GM12878 (cell line): ENCODE data around the gene KHNYN. TPM values are rescaled to one million over a fixed set of nuclear protein-coding genes. Genes with fewer than 3 reads are reported as not detected.

Experiments
- ATAC-seq: fragments of 200-7000 bp; cut with Tn5 transposase; 3 replicates; pipeline ENCODE4 v1.9.1; 2020; ENCODE audit warnings: mild to moderate bottlenecking, moderate library complexity
- BruUV-seq: library from RNA; stranded (reverse); fragments of 400-500 nt; replicated peaks from 2 replicates; lab custom pipeline; 2021; lab: Mats Ljungman, UMichigan
- CTCF ChIA-PET: fragments of 300-600 bp; sonication (Branson Sonifier 250); formaldehyde crosslinking; extraction: SDS; loops from one replicate; lab custom pipeline; 2021; ENCODE audit warnings: inconsistent platforms; lab: Yijun Ruan, JAX
- POLR2A ChIA-PET: fragments of 350-600 bp; formaldehyde crosslinking; extraction: SDS; loops from one replicate; lab custom pipeline; 2021; ENCODE audit warnings: inconsistent platforms; lab: Charles Lee
- RAD21 ChIA-PET: fragments of 300-600 bp; sonication (Branson Sonifier 250); formaldehyde crosslinking; loops from one replicate; lab custom pipeline; 2023; ENCODE audit warnings: antibody characterized with exemption; ENCODE audit not compliant: unreplicated experiment; lab: Charles Lee
- SMC1A ChIA-PET: fragments of 300-600 bp; sonication (Branson Sonifier 250); formaldehyde crosslinking; loops from one replicate; lab custom pipeline; 2023; ENCODE audit not compliant: unreplicated experiment, uncharacterized antibody; lab: Charles Lee
- DNase-seq: peaks from one replicate; pipeline ENCODE4 v3.0.0-alpha.2; 2011; ENCODE audit warnings: low read depth, low spot score
- FAIRE-seq: peaks from 3 replicates; lab custom pipeline; 2011; peaks lifted over from hg19 to GRCh38; lab: Jason Lieb, UNC
- H2AFZ ChIP-seq: 2 replicates; pipeline ENCODE4 v1.6.0; 2011; ENCODE audit warnings: low read depth, low read length, control low read depth; ENCODE audit not compliant: control insufficient read depth
- H3K27ac ChIP-seq: 2 replicates; pipeline ENCODE4 v1.5.1; 2011; ENCODE audit warnings: control low read depth; ENCODE audit not compliant: control insufficient read depth, insufficient read depth
- H3K27me3 ChIP-seq, 2 experiments: replicated peaks in 1 of 2; 2 replicates each; pipeline versions ENCODE4 v1.6.0 to v1.6.1; 2011; ENCODE audit warnings: low read length in 1 of 2; ENCODE audit not compliant: control insufficient read depth in 2 of 2, insufficient read depth in 2 of 2
- H3K36me3 ChIP-seq, 2 experiments: 2 replicates each; pipeline ENCODE4 v1.5.1; 2011; ENCODE audit warnings: low read length in 1 of 2; ENCODE audit not compliant: control insufficient read depth in 2 of 2, insufficient read depth in 2 of 2
- H3K4me1 ChIP-seq: 2 replicates; pipeline ENCODE4 v1.6.1; 2011; ENCODE audit warnings: mild to moderate bottlenecking, low read length, moderate library complexity, mixed read lengths; ENCODE audit not compliant: control insufficient read depth, insufficient read depth
- H3K4me2 ChIP-seq: 2 replicates; pipeline ENCODE4 v1.6.0; 2011; ENCODE audit warnings: control low read depth; ENCODE audit not compliant: control insufficient read depth, insufficient read depth
- H3K4me3 ChIP-seq: fragments of 200-600 bp; sonication (generic); 2 replicates; pipeline ENCODE4 v1.5.1; 2016
- H3K79me2 ChIP-seq: 2 replicates; pipeline ENCODE4 v1.6.0; 2011; ENCODE audit warnings: low read length; ENCODE audit not compliant: control insufficient read depth, insufficient read depth
- H3K9ac ChIP-seq: 2 replicates; pipeline ENCODE4 v1.8.0; 2011; ENCODE audit warnings: low read length, control low read depth, mixed read lengths; ENCODE audit not compliant: control insufficient read depth, insufficient read depth
- H3K9me3 ChIP-seq: replicated peaks from 3 replicates; pipeline ENCODE4 v1.5.1; 2011; ENCODE audit warnings: mild to moderate bottlenecking, low read length; ENCODE audit not compliant: control insufficient read depth, insufficient read depth
- H4K20me1 ChIP-seq: 2 replicates; pipeline ENCODE4 v1.6.0; 2011; ENCODE audit not compliant: control insufficient read depth, insufficient read depth
- BACH1 ChIP-seq: fragments of 450-650 bp; IDR thresholded peaks from 2 replicates; pipeline ENCODE4 v1.6.1; 2017; ENCODE audit warnings: mild to moderate bottlenecking, borderline replicate concordance
- BRCA1 ChIP-seq: IDR thresholded peaks from 2 replicates; pipeline ENCODE4 v1.6.1; 2011; ENCODE audit warnings: low read depth, low read length, improper control_type of control experiment
- CHD4 ChIP-seq: fragments of 200-600 bp; sonication (generic); IDR thresholded peaks from 2 replicates; pipeline ENCODE4 v1.6.1; 2016; ENCODE audit warnings: mild to moderate bottlenecking
- CREM ChIP-seq: IDR thresholded peaks from 2 replicates; pipeline ENCODE4 v1.6.1; 2014; ENCODE audit warnings: antibody characterized with exemption, low read depth
- IKZF1 ChIP-seq: fragments of 450-650 bp; conservative IDR thresholded peaks from 2 replicates; pipeline ENCODE4 v1.6.1; 2017; ENCODE audit warnings: antibody characterized with exemption, mild to moderate bottlenecking
- LARP7 ChIP-seq: fragments of 450-650 bp; IDR thresholded peaks from 2 replicates; pipeline ENCODE4 v1.6.1; 2017; ENCODE audit warnings: mild to moderate bottlenecking
- NFIC ChIP-seq: IDR thresholded peaks from 2 replicates; pipeline ENCODE4 v1.6.1; 2012; ENCODE audit warnings: low read depth, mild to moderate bottlenecking, inconsistent platforms, low read length, moderate library complexity
- NR2F1 ChIP-seq: fragments of 450-650 bp; conservative IDR thresholded peaks from 2 replicates; pipeline ENCODE4 v1.6.1; 2017; ENCODE audit warnings: mild to moderate bottlenecking
- NRF1 ChIP-seq: conservative IDR thresholded peaks from 2 replicates; pipeline ENCODE4 v1.6.1; 2011; ENCODE audit warnings: mild to moderate bottlenecking, low read depth, low read length, improper control_type of control experiment
- RAD51 ChIP-seq: fragments of 450-650 bp; IDR thresholded peaks from 2 replicates; pipeline ENCODE4 v1.6.1; 2016; ENCODE audit warnings: moderate library complexity, mild to moderate bottlenecking, inconsistent platforms
- RB1 ChIP-seq: fragments of 450-650 bp; formaldehyde crosslinking; IDR thresholded peaks from 2 replicates; pipeline ENCODE4 v1.6.1; 2017; ENCODE audit warnings: mild to moderate bottlenecking, borderline replicate concordance
- STAT3 ChIP-seq: IDR thresholded peaks from 2 replicates; pipeline ENCODE4 v1.6.1; 2011; ENCODE audit warnings: low read depth, low read length, improper control_type of control experiment
- SUPT20H ChIP-seq: IDR thresholded peaks from 2 replicates; pipeline ENCODE4 v1.6.1; 2011; ENCODE audit warnings: low read depth, mild to moderate bottlenecking, low read length, moderate library complexity, borderline replicate concordance; ENCODE audit not compliant: control insufficient read depth
- TCF12 ChIP-seq: IDR thresholded peaks from 2 replicates; pipeline ENCODE4 v1.6.1; 2011; ENCODE audit warnings: low read depth, mild to moderate bottlenecking, low read length
- TCF7 ChIP-seq: IDR thresholded peaks from 2 replicates; pipeline ENCODE4 v1.6.1; 2014; ENCODE audit warnings: antibody characterized with exemption, borderline replicate concordance
- WGBS: methylation state at CpG from one replicate; pipeline ENCODE4 v1.1.6; 2016; ENCODE audit warnings: low lambda C conversion rate; ENCODE audit not compliant: insufficient replicate concordance, insufficient coverage; ENCODE audit errors: missing lambda C conversion rate; 5-methylcytosine and 5-hydroxymethylcytosine counted together
- in situ Hi-C: fragments of 300-500 bp; cut with MboI; formaldehyde crosslinking; loops from 9 replicates; pipeline ENCODE4 v1.14.3; 2018; ENCODE audit warnings: mixed read lengths
- intact Hi-C: fragments of 100-400 bp; cut with micrococcal nuclease; formaldehyde crosslinking; loops from one replicate; pipeline ENCODE4 v1.14.2; 2022; ENCODE audit not compliant: unreplicated experiment
- polyA plus RNA-seq, 11 experiments: library from polyadenylated mRNA; depleted of rRNA in 4 of 11; unstranded in 6 of 11; stranded (reverse) in 5 of 11; fragments of >200 nt; fragmentation: Nextera tagmentation in 4 of 11; fragmentation: Illumina TruSeq in 1 of 11; extraction: Ambion mirVana in 4 of 11; extraction: Trizol in 1 of 11; gene quantifications; 1 replicate in 1 of 11; 2 replicates in 10 of 11; pipeline versions ENCODE4 v1.2.1 to v1.2.3, GENCODE V29; 2011 to 2016; ENCODE audit warnings: inconsistent platforms in 2 of 11, missing spikeins in 2 of 11, low read depth in 1 of 11
- total RNA-seq, 4 experiments: library from RNA; depleted of rRNA in 3 of 4; stranded (reverse); fragments of >200 nt in 3 of 4; fragmentation: Illumina TruSeq in 1 of 4; extraction: Trizol in 1 of 4; gene quantifications; 2 replicates each; pipeline versions ENCODE4 v1.2.1 to v1.2.3, GENCODE V29; 2013 to 2021
- TF ChIP-seq, protein P1 (sequence below): fragments of 450-650 bp; formaldehyde crosslinking; IDR thresholded peaks from 2 replicates; pipeline ENCODE4 v1.4.0; 2020; ENCODE audit warnings: mild to moderate bottlenecking, moderate library complexity

Gene KHNYN
- total and polyA plus RNA-seq, 10 of the 15 experiments (the other 5 are each of a cell fraction or from before 2014, with no cell fraction given) = 1.4 to 34.7 (median 21.5) TPM

DNA sequence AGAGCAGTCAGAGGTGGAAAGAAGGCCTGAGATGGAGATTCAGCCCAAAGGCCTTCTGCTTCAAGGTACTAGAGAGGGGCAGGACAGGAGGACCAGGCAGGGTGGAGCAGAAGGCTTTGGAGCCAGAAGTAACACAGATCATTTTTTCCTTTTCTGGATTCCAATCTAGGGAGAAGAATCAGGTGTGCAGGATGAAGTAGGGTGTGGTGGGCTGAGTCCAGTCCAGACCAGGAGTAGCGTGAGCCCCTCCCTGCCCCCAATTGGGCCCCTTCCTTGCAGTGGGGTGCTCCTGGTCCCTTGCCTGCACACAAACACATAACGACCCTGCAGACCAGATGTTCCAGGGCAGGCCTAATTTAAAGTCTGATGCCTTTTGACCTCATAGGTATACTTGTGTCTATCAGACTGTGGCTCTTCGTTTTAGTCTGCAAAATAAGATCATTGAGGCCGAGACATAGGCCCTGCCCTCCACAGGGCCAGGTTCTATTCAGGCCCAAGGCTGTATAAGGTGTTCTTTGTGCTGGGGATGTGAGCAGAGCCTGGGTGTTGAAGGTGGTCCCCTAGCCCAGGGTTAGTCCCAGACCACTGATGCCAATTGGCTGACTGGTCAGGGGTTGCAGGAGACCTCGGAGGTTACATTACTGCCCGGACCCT is 32.0 kb upstream of the KHNYN start:
- ChIA-PET RAD21 (no interaction called here), SMC1A (interaction anchor here (1.8 kb wide), 1 partner anchor 32 kb away, joined by 7 read pairs; no protein-coding TSS in a partner anchor), POLR2A (no interaction called here), CTCF (interaction anchor here (0.8 to 2.5 kb wide), 3 partner anchors 14 to 64 kb away, joined by 3 to 10 read pairs (median 4); no protein-coding TSS in a partner anchor)
- Histone ChIP-seq H3K27ac (no peak overlapping the region), H3K36me3 (no peaks in the 10 kb centered on the region), H3K4me2 (no peak overlapping the region), H3K4me3 (no peak overlapping the region), H3K9me3 (no peaks in the 10 kb centered on the region), H3K4me1 (no peaks in the 10 kb centered on the region), H3K9ac (no peak overlapping the region), H3K27me3 (peaks cover 4 to 8% of the 10 kb centered on the region in 2 experiments), H4K20me1 (no peaks in the 10 kb centered on the region), H3K79me2 (no peaks in the 10 kb centered on the region), H2AFZ (no peak overlapping the region)
- no TSS peak for BruUV-seq
- ATAC-seq = no peak
- WGBS = 55% methylated on average over 6 of the region's 6 CpGs
- intact Hi-C loops = no loop called here
- in situ Hi-C loops = no loop called here
- TF ChIP-seq TCF12 = no peak
- TF ChIP-seq CREM = no peak
- no peak for TF ChIP-seq STAT3
- TF ChIP-seq TCF7 = no peak
- TF ChIP-seq RAD51 = no peak
- TF ChIP-seq BRCA1 = no peak
- no peak for FAIRE-seq
- no peak for DNase-seq

DNA sequence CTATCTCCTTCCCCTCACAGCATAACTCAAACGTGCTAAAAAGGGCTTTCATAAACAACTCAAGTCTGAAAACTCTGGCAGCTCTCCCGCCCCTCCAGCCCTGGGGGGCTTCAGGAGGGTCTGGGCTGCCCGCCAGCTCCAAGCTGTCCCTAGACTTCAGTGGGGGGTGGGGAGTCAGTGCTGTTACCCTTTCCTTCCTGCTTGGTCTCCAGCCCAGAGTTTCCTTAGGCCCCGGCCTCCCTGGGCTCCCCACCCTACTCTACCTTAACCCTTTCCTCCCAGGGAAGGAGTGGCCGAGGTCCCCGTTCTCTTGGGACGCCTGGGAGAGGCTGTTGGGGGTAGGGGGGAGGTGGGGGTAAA is 31.5 kb upstream of the KHNYN start:
- H3K27me3 ChIP-seq = peaks cover 4 to 8% of the 10 kb centered on the region in 2 experiments
- H3K9ac ChIP-seq = no peak overlapping the region
- H3K4me3 ChIP-seq = no peak overlapping the region
- FAIRE-seq = no peak
- SMC1A ChIA-PET = no interaction called here
- no peak overlapping the region for H2AFZ ChIP-seq
- no peaks in the 10 kb centered on the region for H3K79me2 ChIP-seq
- H3K27ac ChIP-seq = no peak overlapping the region
- POLR2A ChIA-PET = no interaction called here
- intact Hi-C loops = no loop called here
- RAD21 ChIA-PET = no interaction called here
- WGBS = 13% methylated on average over 7 of the region's 7 CpGs
- H3K4me2 ChIP-seq = no peak overlapping the region
- no peaks in the 10 kb centered on the region for H3K9me3 ChIP-seq
- in situ Hi-C loops = no loop called here
- DNase-seq = no peak
- no peak for ATAC-seq
- no peaks in the 10 kb centered on the region for H3K4me1 ChIP-seq
- H3K36me3 ChIP-seq = no peaks in the 10 kb centered on the region
- no peaks in the 10 kb centered on the region for H4K20me1 ChIP-seq
- CTCF ChIA-PET = no interaction called here
- no TSS peak for BruUV-seq
- TF ChIP-seq CHD4 = no peak
- no peak for TF ChIP-seq BACH1
- no peak for TF ChIP-seq SUPT20H
- no peak for TF ChIP-seq IKZF1
- no peak for TF ChIP-seq RB1
- TF ChIP-seq NR2F1 = no peak
- TF ChIP-seq NRF1 = no peak
- no peak for TF ChIP-seq LARP7
- TF ChIP-seq NFIC = no peak
- TF ChIP-seq, protein P1, sequence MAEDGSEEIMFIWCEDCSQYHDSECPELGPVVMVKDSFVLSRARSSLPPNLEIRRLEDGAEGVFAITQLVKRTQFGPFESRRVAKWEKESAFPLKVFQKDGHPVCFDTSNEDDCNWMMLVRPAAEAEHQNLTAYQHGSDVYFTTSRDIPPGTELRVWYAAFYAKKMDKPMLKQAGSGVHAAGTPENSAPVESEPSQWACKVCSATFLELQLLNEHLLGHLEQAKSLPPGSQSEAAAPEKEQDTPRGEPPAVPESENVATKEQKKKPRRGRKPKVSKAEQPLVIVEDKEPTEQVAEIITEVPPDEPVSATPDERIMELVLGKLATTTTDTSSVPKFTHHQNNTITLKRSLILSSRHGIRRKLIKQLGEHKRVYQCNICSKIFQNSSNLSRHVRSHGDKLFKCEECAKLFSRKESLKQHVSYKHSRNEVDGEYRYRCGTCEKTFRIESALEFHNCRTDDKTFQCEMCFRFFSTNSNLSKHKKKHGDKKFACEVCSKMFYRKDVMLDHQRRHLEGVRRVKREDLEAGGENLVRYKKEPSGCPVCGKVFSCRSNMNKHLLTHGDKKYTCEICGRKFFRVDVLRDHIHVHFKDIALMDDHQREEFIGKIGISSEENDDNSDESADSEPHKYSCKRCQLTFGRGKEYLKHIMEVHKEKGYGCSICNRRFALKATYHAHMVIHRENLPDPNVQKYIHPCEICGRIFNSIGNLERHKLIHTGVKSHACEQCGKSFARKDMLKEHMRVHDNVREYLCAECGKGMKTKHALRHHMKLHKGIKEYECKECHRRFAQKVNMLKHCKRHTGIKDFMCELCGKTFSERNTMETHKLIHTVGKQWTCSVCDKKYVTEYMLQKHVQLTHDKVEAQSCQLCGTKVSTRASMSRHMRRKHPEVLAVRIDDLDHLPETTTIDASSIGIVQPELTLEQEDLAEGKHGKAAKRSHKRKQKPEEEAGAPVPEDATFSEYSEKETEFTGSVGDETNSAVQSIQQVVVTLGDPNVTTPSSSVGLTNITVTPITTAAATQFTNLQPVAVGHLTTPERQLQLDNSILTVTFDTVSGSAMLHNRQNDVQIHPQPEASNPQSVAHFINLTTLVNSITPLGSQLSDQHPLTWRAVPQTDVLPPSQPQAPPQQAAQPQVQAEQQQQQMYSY = no peak
